K562 (cell line): ENCODE measurements around the gene MLIP. TPM values are rescaled to one million over a fixed set of nuclear protein-coding genes. Genes with fewer than 3 reads are reported as not detected.

Source experiments
- ATAC-seq: fragments of 200-7000 bp; cut with Tn5 transposase; 3 replicates; pipeline ENCODE4 v1.9.1; 2020; ENCODE audit warnings: moderate library complexity
- BruUV-seq: library from RNA; stranded (reverse); fragments of 400-500 nt; replicated peaks from 2 replicates; lab custom pipeline; 2021; lab: Mats Ljungman, UMichigan
- CTCF ChIA-PET: fragments of 300-600 bp; formaldehyde crosslinking; extraction: SDS; loops from one replicate; lab custom pipeline; 2021; ENCODE audit warnings: low intra/inter-chr PET ratio; lab: Yijun Ruan, JAX
- POLR2A ChIA-PET: fragments of 300-600, 350-650 bp; sonication (Branson Sonifier 250); formaldehyde crosslinking; extraction: SDS; loops from one replicate; lab custom pipeline; 2021; ENCODE audit warnings: antibody characterized with exemption, inconsistent platforms; lab: Yijun Ruan, JAX
- DNase-seq, 4 experiments: peaks; one replicate each; pipeline versions ENCODE4 v3.0.0 to v3.0.0-alpha.2; 2011 to 2018; ENCODE audit warnings: low spot score in 3 of 4, mixed read lengths in 3 of 4; ENCODE audit errors: extremely low read depth in 1 of 4
- FAIRE-seq: peaks from 2 replicates; lab custom pipeline; 2011; peaks lifted over from hg19 to GRCh38; lab: Jason Lieb, UNC
- H2AFZ ChIP-seq: 2 replicates; pipeline ENCODE4 v1.6.0; 2011; ENCODE audit warnings: low read depth, low read length, control low read depth, inconsistent platforms
- H3K27ac ChIP-seq: fragments of 200-600 bp; 3 replicates; pipeline ENCODE4 v1.8.0; 2011; ENCODE audit warnings: low read depth, mild to moderate bottlenecking, control low read depth, inconsistent platforms, low read length, moderate library complexity, mixed read lengths; ENCODE audit errors: extremely low read depth
- H3K27me3 ChIP-seq, 2 experiments: fragments of 300-600 bp in 1 of 2; 2 replicates in 1 of 2; 3 replicates in 1 of 2; pipeline versions ENCODE4 v1.6.0 to v1.8.0; 2011; ENCODE audit warnings: inconsistent platforms in 2 of 2, low read length in 2 of 2, mild to moderate bottlenecking in 1 of 2, mixed read lengths in 1 of 2, moderate library complexity in 1 of 2; ENCODE audit not compliant: control insufficient read depth in 2 of 2, insufficient read depth in 2 of 2
- H3K36me3 ChIP-seq: fragments of 300-600 bp; 3 replicates; pipeline ENCODE4 v1.8.0; 2011; ENCODE audit warnings: mild to moderate bottlenecking, low read length, inconsistent platforms; ENCODE audit not compliant: control insufficient read depth, insufficient read depth
- H3K4me1 ChIP-seq, 2 experiments: fragments of 200-600 bp in 1 of 2; replicated peaks in 1 of 2; 2 replicates in 1 of 2; 3 replicates in 1 of 2; pipeline versions ENCODE4 v1.5.1 to v1.8.0; 2011; ENCODE audit warnings: inconsistent platforms in 2 of 2, low read length in 2 of 2, mild to moderate bottlenecking in 1 of 2, mixed read lengths in 1 of 2, moderate library complexity in 1 of 2; ENCODE audit not compliant: control insufficient read depth in 2 of 2, insufficient read depth in 2 of 2
- H3K4me2 ChIP-seq: 2 replicates; pipeline ENCODE4 v1.6.1; 2011; ENCODE audit warnings: low read length, control low read depth, inconsistent platforms, mixed read lengths; ENCODE audit not compliant: insufficient read depth
- H3K4me3 ChIP-seq: fragments of 200-600 bp; sonication (generic), shearing (Covaris generic); 2 replicates; pipeline ENCODE4 v1.5.1; 2016; ENCODE audit warnings: control low read depth, inconsistent platforms
- H3K79me2 ChIP-seq: fragments of 200-600 bp; 3 replicates; pipeline ENCODE4 v1.8.0; 2011; ENCODE audit warnings: low read length, inconsistent platforms; ENCODE audit not compliant: control insufficient read depth, insufficient read depth
- H3K9ac ChIP-seq, 2 experiments: 2 replicates each; pipeline versions ENCODE4 v1.6.0 to v1.6.1; 2011; ENCODE audit warnings: low read depth in 2 of 2, low read length in 2 of 2, control low read depth in 1 of 2, inconsistent platforms in 1 of 2, mild to moderate bottlenecking in 1 of 2, mixed read lengths in 1 of 2; ENCODE audit not compliant: insufficient read depth in 1 of 2
- H3K9me1 ChIP-seq: one replicate; pipeline ENCODE4 v1.6.0; 2011; ENCODE audit warnings: inconsistent platforms, mild to moderate bottlenecking, low read length, moderate library complexity; ENCODE audit not compliant: control insufficient read depth, insufficient read depth
- H3K9me3 ChIP-seq: replicated peaks from 2 replicates; pipeline ENCODE4 v1.5.1; 2011; ENCODE audit warnings: low read depth, low read length, inconsistent platforms; ENCODE audit not compliant: control insufficient read depth, insufficient read depth
- H4K20me1 ChIP-seq: replicated peaks from 2 replicates; pipeline ENCODE4 v1.6.1; 2011; ENCODE audit warnings: low read length, inconsistent platforms, mixed read lengths; ENCODE audit not compliant: control insufficient read depth, insufficient read depth
- DPF2 ChIP-seq: fragments of 450-650 bp; IDR thresholded peaks from 2 replicates; pipeline ENCODE4 v1.6.1; 2016
- GTF3C2 ChIP-seq: IDR thresholded peaks from 3 replicates; pipeline ENCODE4 v1.6.1; 2011; ENCODE audit warnings: borderline replicate concordance, mild to moderate bottlenecking, moderate library complexity; ENCODE audit not compliant: insufficient read length; ENCODE audit errors: extremely low read depth
- POU5F1 ChIP-seq: fragments of 150-350 bp; IDR thresholded peaks from 2 replicates; pipeline ENCODE4 v1.6.1; 2014; ENCODE audit warnings: borderline replicate concordance, low read length, low read depth, mild to moderate bottlenecking; ENCODE audit not compliant: partially characterized antibody
- PTRF ChIP-seq: fragments of 450-650 bp; IDR thresholded peaks from 2 replicates; pipeline ENCODE4 v1.6.1; 2016; ENCODE audit warnings: mild to moderate bottlenecking, missing genetic modification characterization, missing compliant biosample characterization
- ZNF512 ChIP-seq: IDR thresholded peaks from 2 replicates; pipeline ENCODE4 v1.6.1; 2016; ENCODE audit warnings: missing genetic modification characterization, missing compliant biosample characterization
- ZNF778 ChIP-seq: fragments of 450-650 bp; formaldehyde crosslinking; IDR thresholded peaks from 2 replicates; pipeline ENCODE4 v1.4.0; 2020; ENCODE audit warnings: mild to moderate bottlenecking, moderate library complexity
- WGBS: fragments of 100-300 bp; shearing (Covaris generic); methylation state at CpG from one replicate; pipeline ENCODE4 v1.1.6; 2016; ENCODE audit warnings: low coverage, mixed read lengths; ENCODE audit not compliant: insufficient coverage; ENCODE audit errors: missing lambda C conversion rate; 5-methylcytosine and 5-hydroxymethylcytosine counted together
- in situ Hi-C: fragments of 300-500 bp; cut with MboI; formaldehyde crosslinking; loops from 4 replicates; pipeline ENCODE4 v1.15.0; 2018; ENCODE audit warnings: inconsistent platforms, mixed read lengths
- intact Hi-C: fragments of 100-400 bp; cut with micrococcal nuclease; formaldehyde crosslinking; loops from 2 replicates; pipeline ENCODE4 v1.14.2; 2022
- polyA plus RNA-seq, 8 experiments: library from polyadenylated mRNA; depleted of rRNA in 4 of 8; stranded (reverse) in 5 of 8; unstranded in 3 of 8; fragments of >200 nt; fragmentation: Nextera tagmentation in 2 of 8; fragmentation: Illumina TruSeq in 1 of 8; extraction: Ambion mirVana in 2 of 8; extraction: Trizol in 1 of 8; gene quantifications; 2 replicates each; pipeline versions ENCODE4 v1.2.1 to v1.2.3, GENCODE V29; 2011 to 2014; ENCODE audit warnings: inconsistent platforms in 1 of 8, missing spikeins in 1 of 8
- total RNA-seq, 7 experiments: library from RNA; depleted of rRNA in 6 of 7; stranded (reverse); fragments of >200 nt in 6 of 7; fragmentation: Illumina TruSeq in 2 of 7; extraction: Trizol in 2 of 7; gene quantifications; 2 replicates each; pipeline versions ENCODE4 v1.2.1 to v1.2.3, GENCODE V29; 2011 to 2021; ENCODE audit warnings: low replicate concordance in 1 of 7
- TF ChIP-seq, protein P1 (sequence below): fragments of 250-450 bp; sonication (Bioruptor Pico); IDR thresholded peaks from 2 replicates; pipeline ENCODE4 v1.8.0; 2021; ENCODE audit warnings: borderline replicate concordance, mild to moderate bottlenecking, moderate library complexity; ENCODE audit not compliant: poor library complexity, severe bottlenecking

MLIP gene
- total and polyA plus RNA-seq, 9 of the 15 experiments (the other 6 are each of a cell fraction or from before 2014, with no cell fraction given), result not detected

GRCh38 chr6:54310377-54311152 is 199.3 kb downstream of the MLIP start:
- WGBS, result no CpG with 5 or more reads among the region's 1 CpG
- CTCF ChIA-PET, result no interaction called here
- no peaks in the 10 kb centered on the region for H3K27me3 ChIP-seq
- no peak overlapping the region for H3K9ac ChIP-seq
- no peak for ATAC-seq
- H3K4me3 ChIP-seq, result no peak overlapping the region
- TF ChIP-seq ZNF778 (CRISPR knock-in tag) (no peak), GTF3C2 (no peak), DPF2 (no peak), ZNF512 (tag) (0 out of 2 replicates have a peak, but pooled peaks have one; percentile 28), PTRF (tag) (no peak), POU5F1 (no peak)
- TF ChIP-seq, protein P1, sequence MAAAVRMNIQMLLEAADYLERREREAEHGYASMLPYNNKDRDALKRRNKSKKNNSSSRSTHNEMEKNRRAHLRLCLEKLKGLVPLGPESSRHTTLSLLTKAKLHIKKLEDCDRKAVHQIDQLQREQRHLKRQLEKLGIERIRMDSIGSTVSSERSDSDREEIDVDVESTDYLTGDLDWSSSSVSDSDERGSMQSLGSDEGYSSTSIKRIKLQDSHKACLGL (CRISPR knock-in tag), result no peak
- TF ChIP-seq, all 486 proteins: peak for 1
- intact Hi-C loops, result no loop called here
- FAIRE-seq, result no peak
- in situ Hi-C loops, result no loop called here
- H3K4me2 ChIP-seq, result no peak overlapping the region
- POLR2A ChIA-PET, result no interaction called here
- no peak overlapping the region for H3K27ac ChIP-seq
- no peaks in the 10 kb centered on the region for H3K79me2 ChIP-seq
- H3K36me3 ChIP-seq, result no peaks in the 10 kb centered on the region
- DNase-seq, result no peak
- H2AFZ ChIP-seq, result no peak overlapping the region
- H4K20me1 ChIP-seq, result no peaks in the 10 kb centered on the region
- no TSS peak for BruUV-seq
- no peaks in the 10 kb centered on the region for H3K4me1 ChIP-seq
- no peaks in the 10 kb centered on the region for H3K9me3 ChIP-seq
- H3K9me1 ChIP-seq, result no peaks in the 10 kb centered on the region
